Cardiac muscle cell (in vitro differentiated cells and primary cell): ENCODE data around the gene ADA. TPM values are rescaled to one million over a fixed set of nuclear protein-coding genes. Genes with fewer than 3 reads are reported as not detected.
A peak's percentile ranks its signal among the peaks of the same experiment; 100 is the strongest.

Source experiments
- DNase-seq, 2 donors: peaks; one replicate each; pipeline versions ENCODE4 v3.0.0 to v3.0.0-alpha.2; 2010 to 2017; ENCODE audit warnings: low read depth in 1 of 2, low spot score in 1 of 2
- H3K27ac ChIP-seq: fragments of 200-600 bp; sonication (generic); 2 replicates; pipeline ENCODE4 v1.5.1; 2016
- H3K27me3 ChIP-seq: fragments of 200-600 bp; sonication (generic); 2 replicates; pipeline ENCODE4 v1.6.0; 2016; ENCODE audit warnings: control low read depth
- H3K36me3 ChIP-seq: fragments of 200-600 bp; sonication (generic); 2 replicates; pipeline ENCODE4 v1.5.1; 2016; ENCODE audit warnings: control low read depth
- H3K4me1 ChIP-seq: fragments of 200-600 bp; sonication (generic); 2 replicates; pipeline ENCODE4 v1.8.1; 2017; ENCODE audit warnings: low read depth, mild to moderate bottlenecking, mixed run types
- H3K4me3 ChIP-seq: fragments of 200-600 bp; sonication (generic); 2 replicates; pipeline ENCODE4 v1.5.1; 2016; ENCODE audit warnings: mild to moderate bottlenecking
- H3K9me3 ChIP-seq: fragments of 200-600 bp; sonication (generic); 2 replicates; pipeline ENCODE4 v1.5.1; 2017; ENCODE audit warnings: low read depth, mild to moderate bottlenecking, control low read depth
- polyA plus RNA-seq: library from polyadenylated mRNA; unstranded; fragments of >200 nt; fragmentation: Nextera tagmentation; extraction: Ambion mirVana; gene quantifications from 2 replicates; pipeline ENCODE4 v1.2.1, GENCODE V29; 2016
- total RNA-seq: library from RNA; depleted of rRNA; stranded (reverse); fragments of >200 nt; gene quantifications from 2 replicates; pipeline ENCODE4 v1.2.3, GENCODE V29; 2016
- TF ChIP-seq, protein P1 (sequence below): IDR thresholded peaks from 2 replicates; pipeline ENCODE4 v1.5.1; 2012; ENCODE audit warnings: low read depth, mild to moderate bottlenecking, low read length

ADA gene
- total and polyA plus RNA-seq, 2 experiments from 2014 or later = 16.7 to 18.9 TPM

GRCh38 chr20:44649976-44650375, 1.5 kb downstream of the ADA start:
- TF ChIP-seq, protein P1, sequence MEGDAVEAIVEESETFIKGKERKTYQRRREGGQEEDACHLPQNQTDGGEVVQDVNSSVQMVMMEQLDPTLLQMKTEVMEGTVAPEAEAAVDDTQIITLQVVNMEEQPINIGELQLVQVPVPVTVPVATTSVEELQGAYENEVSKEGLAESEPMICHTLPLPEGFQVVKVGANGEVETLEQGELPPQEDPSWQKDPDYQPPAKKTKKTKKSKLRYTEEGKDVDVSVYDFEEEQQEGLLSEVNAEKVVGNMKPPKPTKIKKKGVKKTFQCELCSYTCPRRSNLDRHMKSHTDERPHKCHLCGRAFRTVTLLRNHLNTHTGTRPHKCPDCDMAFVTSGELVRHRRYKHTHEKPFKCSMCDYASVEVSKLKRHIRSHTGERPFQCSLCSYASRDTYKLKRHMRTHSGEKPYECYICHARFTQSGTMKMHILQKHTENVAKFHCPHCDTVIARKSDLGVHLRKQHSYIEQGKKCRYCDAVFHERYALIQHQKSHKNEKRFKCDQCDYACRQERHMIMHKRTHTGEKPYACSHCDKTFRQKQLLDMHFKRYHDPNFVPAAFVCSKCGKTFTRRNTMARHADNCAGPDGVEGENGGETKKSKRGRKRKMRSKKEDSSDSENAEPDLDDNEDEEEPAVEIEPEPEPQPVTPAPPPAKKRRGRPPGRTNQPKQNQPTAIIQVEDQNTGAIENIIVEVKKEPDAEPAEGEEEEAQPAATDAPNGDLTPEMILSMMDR = no peak
- no peak overlapping the region for H3K27ac ChIP-seq
- no peaks in the 10 kb centered on the region for H3K27me3 ChIP-seq
- no peak for DNase-seq
- H3K36me3 ChIP-seq = no peaks in the 10 kb centered on the region
- H3K4me3 ChIP-seq = no peak overlapping the region
- no peaks in the 10 kb centered on the region for H3K4me1 ChIP-seq
- H3K9me3 ChIP-seq = no peaks in the 10 kb centered on the region

DNA sequence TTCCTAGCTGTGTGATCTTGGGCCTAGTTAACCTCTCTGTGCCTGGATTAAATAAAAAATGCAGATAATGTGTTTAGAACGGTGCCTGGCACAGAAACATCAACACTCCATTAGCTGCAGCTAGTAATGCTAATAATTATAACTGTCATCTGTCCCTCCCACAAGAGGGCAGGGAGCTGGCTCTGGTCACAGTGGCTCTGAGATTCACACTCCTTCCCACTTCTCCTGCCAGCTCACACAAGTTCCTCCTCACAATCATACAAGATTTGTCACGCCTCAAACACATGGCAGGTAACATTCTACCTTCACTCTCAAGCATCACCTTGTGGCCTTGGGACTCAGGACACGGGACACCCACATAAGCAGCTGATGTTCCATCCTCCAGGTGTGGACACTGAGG, 2.4 kb downstream of the ADA start:
- no peaks in the 10 kb centered on the region for H3K9me3 ChIP-seq
- no peak overlapping the region for H3K27ac ChIP-seq
- no peaks in the 10 kb centered on the region for H3K27me3 ChIP-seq
- no peaks in the 10 kb centered on the region for H3K36me3 ChIP-seq
- DNase-seq = no peak
- TF ChIP-seq, protein P1 = no peak
- no peak overlapping the region for H3K4me3 ChIP-seq
- no peaks in the 10 kb centered on the region for H3K4me1 ChIP-seq

DNA sequence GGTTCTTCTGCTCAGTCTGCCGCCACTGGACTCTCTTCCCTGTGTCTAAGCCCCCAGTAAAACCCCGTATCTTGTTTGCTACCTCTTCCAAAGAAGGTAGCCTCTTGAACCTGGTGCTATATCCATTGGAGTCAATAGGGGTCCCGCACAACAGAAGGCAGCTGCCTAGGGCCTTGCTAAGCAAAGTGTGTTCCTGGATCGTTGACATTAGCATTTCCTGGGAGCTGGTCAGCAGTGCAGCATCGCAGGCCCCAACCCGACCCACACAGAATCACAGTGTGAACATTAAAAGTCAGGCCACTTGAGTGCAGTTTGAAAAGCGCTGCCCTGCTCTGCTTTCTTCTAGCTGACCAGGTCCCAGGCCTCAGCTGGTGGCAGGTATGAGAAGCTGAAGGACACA, 2.9 kb downstream of the ADA start:
- no peak overlapping the region for H3K27ac ChIP-seq
- no peaks in the 10 kb centered on the region for H3K9me3 ChIP-seq
- H3K4me3 ChIP-seq = no peak overlapping the region
- H3K4me1 ChIP-seq = peaks cover 2% of the 10 kb centered on the region
- no peaks in the 10 kb centered on the region for H3K36me3 ChIP-seq
- peak in 1 of 2 donors; percentile 26 for DNase-seq
- no peaks in the 10 kb centered on the region for H3K27me3 ChIP-seq
- TF ChIP-seq, protein P1 = no peak

- no peak overlapping the region for H3K27ac ChIP-seq
- no peak overlapping the region for H3K4me3 ChIP-seq
- H3K27me3 ChIP-seq = no peaks in the 10 kb centered on the region
- no peaks in the 10 kb centered on the region for H3K36me3 ChIP-seq
- H3K9me3 ChIP-seq = no peaks in the 10 kb centered on the region
- DNase-seq = no peak
- H3K4me1 ChIP-seq = peaks cover 7% of the 10 kb centered on the region
- TF ChIP-seq, protein P1 = no peak
These were observed 3.4 kb downstream of the ADA start for GRCh38 chr20:44648068-44648467.

- no peaks in the 10 kb centered on the region for H3K36me3 ChIP-seq
- H3K9me3 ChIP-seq = no peaks in the 10 kb centered on the region
- peak in 1 of 2 donors; percentile 30 for DNase-seq
- H3K27ac ChIP-seq = no peak overlapping the region
- H3K4me3 ChIP-seq = no peak overlapping the region
- H3K4me1 ChIP-seq = peaks cover 13% of the 10 kb centered on the region
- no peaks in the 10 kb centered on the region for H3K27me3 ChIP-seq
- TF ChIP-seq, protein P1 = no peak
These were observed 4.7 kb downstream of the ADA start for GRCh38 chr20:44646641-44647274.
